Kidney (tissue), 14 donors: Measurements from ENCODE around the gene TSC22D3. TPM values are rescaled to one million over a fixed set of nuclear protein-coding genes. Genes with fewer than 3 reads are reported as not detected.
A peak's percentile ranks its signal among the peaks of the same experiment; 100 is the strongest.

Source experiments
- DNase-seq, 5 donors: peaks; one replicate each; pipeline ENCODE4 v3.0.0-alpha.2; 2013 to 2020
- FAIRE-seq: peaks from 2 replicates; lab custom pipeline; 2012; peaks lifted over from hg19 to GRCh38; lab: Jason Lieb, UNC
- H3K27ac ChIP-seq, 2 donors: one replicate each; pipeline ENCODE4 v1.7.0; 2013; ENCODE audit warnings: low read depth in 2 of 2, low read length in 2 of 2, inconsistent platforms in 1 of 2
- H3K27me3 ChIP-seq: one replicate; pipeline ENCODE4 v1.7.1; 2013; ENCODE audit warnings: low read length, inconsistent platforms; ENCODE audit not compliant: control insufficient read depth, insufficient read depth
- H3K36me3 ChIP-seq, 3 donors: one replicate each; pipeline versions ENCODE4 v1.7.0 to v1.7.1; 2013; ENCODE audit warnings: low read length in 3 of 3, control low read depth in 1 of 3, inconsistent platforms in 1 of 3; ENCODE audit not compliant: insufficient read depth in 3 of 3, control insufficient read depth in 2 of 3
- H3K4me1 ChIP-seq, 3 donors: one replicate each; pipeline versions ENCODE4 v1.7.0 to v1.7.1; 2013; ENCODE audit warnings: low read length in 3 of 3, inconsistent platforms in 1 of 3, low read depth in 1 of 3; ENCODE audit not compliant: control insufficient read depth in 2 of 3, insufficient read depth in 2 of 3
- H3K4me3 ChIP-seq, 3 donors: one replicate each; pipeline versions ENCODE4 v1.7.0 to v1.8.1; 2013; ENCODE audit warnings: low read length in 3 of 3, control low read depth in 1 of 3, inconsistent platforms in 1 of 3
- H3K9ac ChIP-seq, 3 donors: one replicate each; pipeline versions ENCODE4 v1.7.0 to v1.7.1; 2013; ENCODE audit warnings: low read length in 3 of 3, control low read depth in 1 of 3, inconsistent platforms in 1 of 3
- H3K9me3 ChIP-seq, 3 donors: one replicate each; pipeline versions ENCODE4 v1.7.0 to v1.7.1; 2013; ENCODE audit warnings: low read length in 3 of 3, control low read depth in 1 of 3, inconsistent platforms in 1 of 3; ENCODE audit not compliant: control insufficient read depth in 2 of 3, insufficient read depth in 1 of 3
- CTCF ChIP-seq: IDR thresholded peaks from 3 replicates; pipeline ENCODE4 v1.5.1; 2012; ENCODE audit warnings: mild to moderate bottlenecking, moderate library complexity, borderline replicate concordance; ENCODE audit not compliant: insufficient read depth; ENCODE audit errors: extremely low read depth
- intact Hi-C: fragments of 100-400 bp; cut with DNase I; formaldehyde crosslinking; loops from one replicate; pipeline ENCODE4 v1.11.1; 2022
- polyA plus RNA-seq: library from polyadenylated mRNA; stranded (reverse); fragments of 350-450 nt; fragmentation: Illumina TruSeq; extraction: RNeasy Lipid Tissue Mini Kit (QIAGEN cat#74804); gene quantifications from one replicate; pipeline ENCODE4 v1.2.3, GENCODE V29; 2014; ENCODE audit warnings: low read depth, low replicate concordance; ENCODE audit not compliant: insufficient read depth
- total RNA-seq: library from RNA; stranded (reverse); fragmentation: NEBNext Ultra II Directional; extraction: Animal tissue kit (Norgen Biotek cat#: 25700); gene quantifications from one replicate; pipeline ENCODE4 v1.2.1, GENCODE V29; 2021
- donor health status: control.
- donor health status: control.
- donor health status: control.
- donor health status: control.
- donor health status: control.
- donor health status: DM: yes; HTN: yes; CAD: no.
- donor health status: Normal renal cell carcinoma (clear cell type).

Gene TSC22D3
- total and polyA plus RNA-seq, 2 donors from 2014 or later = 160 to 320 TPM

GRCh38 chrX:107773206-107773605 is 2.4 kb downstream of the TSC22D3 start:
- no peak overlapping the region for H3K4me3 ChIP-seq
- intact Hi-C loops = loop anchor here (10.0 kb wide), 1 partner anchor 108 kb away; no protein-coding TSS in a partner anchor
- peak in 3 of 5 donors; percentile 27 to 37 (median 31) for DNase-seq

GRCh38 chrX:107769581-107770317 is 5.8 kb downstream of the TSC22D3 start:
- intact Hi-C loops = loop anchor here (10.0 kb wide), 1 partner anchor 105 kb away; no protein-coding TSS in a partner anchor
- Histone ChIP-seq H3K27me3 (peaks cover 4% of the 10 kb centered on the region), H3K27ac (no peak overlapping the region), H3K9me3 (no peaks in the 10 kb centered on the region), H3K4me1 (peaks cover 0 to 10% (median 0%) of the 10 kb centered on the region in 3 donors), H3K9ac (no peak overlapping the region), H3K4me3 (no peak overlapping the region), H3K36me3 (no peaks in the 10 kb centered on the region)
- no peak for TF ChIP-seq CTCF
- DNase-seq (no peak), FAIRE-seq (no peak)

More at GRCh38 chrX:107773206-107773605, 2.4 kb downstream of the TSC22D3 start:
- Histone ChIP-seq H3K9me3 (no peaks in the 10 kb centered on the region), H3K4me1 (peaks cover 0 to 13% (median 0%) of the 10 kb centered on the region in 3 donors), H3K27me3 (peaks cover 6% of the 10 kb centered on the region), H3K9ac (no peak overlapping the region), H3K36me3 (no peaks in the 10 kb centered on the region), H3K27ac (no peak overlapping the region)
- no peak for TF ChIP-seq CTCF
- no peak for FAIRE-seq

GRCh38 chrX:107768051-107768450 is 7.5 kb downstream of the TSC22D3 start:
- Histone ChIP-seq H3K4me1 (peaks cover 0 to 4% (median 0%) of the 10 kb centered on the region in 3 donors), H3K9me3 (no peaks in the 10 kb centered on the region), H3K27ac (no peak overlapping the region), H3K27me3 (peaks cover 3% of the 10 kb centered on the region), H3K4me3 (no peak overlapping the region), H3K36me3 (no peaks in the 10 kb centered on the region), H3K9ac (no peak overlapping the region)
- DNase-seq = no peak
- no peak for FAIRE-seq
- intact Hi-C loops = no loop called here
- no peak for TF ChIP-seq CTCF
